Glomerular endothelial cell (primary cell): ENCODE measurements around the gene VPS26C. TPM values are rescaled to one million over a fixed set of nuclear protein-coding genes. Genes with fewer than 3 reads are reported as not detected.

Experiments
- total RNA-seq: library from RNA; depleted of rRNA; stranded (reverse); fragments of >200 nt; gene quantifications from 2 replicates; pipeline ENCODE4 v1.2.3, GENCODE V29; 2015

VPS26C gene
- total RNA-seq, 1 donor from 2014 or later = 80.1 TPM

Other genes with a start within 250 kb of the VPS26C start
- gene PIGP, start 194.3 kb downstream of the VPS26C start, total RNA-seq = 10.0 and 11.1 TPM in 2 replicates
- 144 and 155 TPM in 2 replicates for gene TTC3, start 194.1 kb downstream of the VPS26C start, total RNA-seq
- gene DYRK1A, start 99.4 kb upstream of the VPS26C start, total RNA-seq = 33.1 and 46.6 TPM in 2 replicates